NCI-H2171 treated with DMSO at 0.1 percent for 48 hours (cell line): ENCODE results near the gene ANKRD13A.
"Not testable (repeated sequence)": the region's sequence is repeated elsewhere in the genome, so short reads cannot be mapped to it uniquely, and the experiment has no call there.

Experiments used
- DNase-seq: peaks from one replicate; lab custom pipeline; 2025; lab: John Stamatoyannopoulos, UW

Gene ANKRD13A

DNA sequence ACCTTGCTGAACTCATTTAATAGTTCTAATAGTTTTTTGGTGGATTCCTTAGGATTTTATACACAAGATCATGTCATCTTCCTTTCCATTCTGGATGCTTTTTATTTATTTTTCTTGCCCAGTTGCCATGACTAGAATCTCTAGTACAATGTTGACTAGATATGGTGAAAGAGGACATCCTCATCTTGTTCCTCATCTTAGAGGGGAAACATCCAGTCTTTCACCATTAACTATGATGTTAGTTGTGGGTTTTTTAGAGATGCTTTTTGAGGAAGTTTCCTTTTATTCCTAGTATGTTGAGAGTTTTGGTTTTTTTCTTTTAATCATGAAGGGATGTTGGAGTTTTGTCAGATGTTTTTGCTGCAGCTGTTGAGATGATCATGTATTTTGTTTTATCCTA is 8.7 kb downstream of the ANKRD13A start:
- no peak for DNase-seq

DNA sequence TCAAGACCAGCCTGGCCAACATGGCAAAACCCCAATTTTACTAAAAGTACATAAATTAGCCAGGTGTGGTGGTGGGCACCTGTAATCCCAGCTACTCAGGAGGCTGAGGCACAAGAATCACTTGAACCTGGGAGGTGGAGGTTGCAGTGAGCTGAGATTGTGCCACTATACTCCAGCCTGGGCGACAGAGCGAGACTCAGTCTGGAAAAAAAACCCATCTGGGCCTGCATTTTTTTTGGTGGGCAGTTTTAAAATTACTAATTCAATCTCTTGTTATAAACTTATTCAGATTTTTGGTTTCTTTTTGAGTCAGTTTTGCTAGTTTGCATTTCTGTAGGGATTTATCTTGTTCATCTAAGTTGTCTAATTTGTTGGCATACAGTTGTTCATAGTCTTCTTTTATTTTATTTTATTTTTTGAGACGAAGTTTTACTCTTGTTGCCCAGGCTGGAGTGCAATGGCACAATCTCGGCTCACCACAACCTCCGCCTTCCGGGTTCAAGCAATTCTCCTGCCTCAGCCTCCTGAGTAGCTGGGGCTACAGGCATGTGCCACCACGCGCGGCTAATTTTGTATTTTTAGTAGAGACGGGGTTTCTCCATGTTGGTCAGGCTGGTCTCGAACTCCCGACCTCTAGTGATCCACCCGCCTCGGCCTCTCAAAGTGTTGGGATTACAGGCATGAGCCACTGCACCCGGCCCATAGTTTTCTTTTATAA is 9.6 kb downstream of the ANKRD13A start:
- not testable (repeated sequence) for DNase-seq

DNA sequence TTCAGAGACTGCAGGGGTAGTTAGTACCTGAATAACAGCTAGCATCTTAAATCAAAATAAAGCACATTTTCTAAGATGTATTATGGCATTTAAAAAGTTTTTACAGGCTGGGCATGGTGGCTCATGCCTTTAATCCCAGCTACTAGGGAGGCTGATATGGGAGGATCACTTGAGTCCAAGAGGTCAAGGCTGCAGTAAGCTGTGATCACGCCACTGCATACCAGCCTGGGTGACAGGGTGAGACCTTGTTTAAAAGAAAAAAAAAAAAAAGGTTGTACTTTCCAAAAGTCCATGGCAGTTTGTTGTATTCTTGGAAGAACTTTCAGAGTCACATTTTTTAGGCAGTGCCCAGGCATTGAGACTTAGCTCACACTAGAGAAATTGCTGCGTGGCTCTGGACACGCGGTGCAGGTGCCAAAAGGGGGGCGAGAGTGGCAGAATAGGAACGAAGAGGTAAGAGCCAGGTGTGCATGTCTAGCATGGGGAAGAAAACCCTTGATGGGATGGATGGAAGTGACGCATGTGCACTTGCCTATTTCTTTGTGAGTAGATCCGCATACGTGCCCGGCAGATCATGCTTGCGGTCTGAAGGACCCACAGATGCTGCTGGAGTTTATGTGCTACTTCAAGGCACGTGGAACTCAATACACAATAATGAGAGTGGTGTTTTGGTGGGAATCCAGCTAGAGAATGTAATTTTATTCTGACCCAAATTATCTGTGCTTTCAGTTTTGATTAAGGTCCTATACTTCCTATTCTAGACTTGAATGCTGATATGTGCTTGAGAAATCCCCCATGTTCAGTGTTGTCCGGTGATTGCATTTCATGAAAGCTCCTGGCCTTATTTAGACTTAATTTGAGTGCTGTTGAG is 11.9 kb downstream of the ANKRD13A start:
- no peak for DNase-seq

DNA sequence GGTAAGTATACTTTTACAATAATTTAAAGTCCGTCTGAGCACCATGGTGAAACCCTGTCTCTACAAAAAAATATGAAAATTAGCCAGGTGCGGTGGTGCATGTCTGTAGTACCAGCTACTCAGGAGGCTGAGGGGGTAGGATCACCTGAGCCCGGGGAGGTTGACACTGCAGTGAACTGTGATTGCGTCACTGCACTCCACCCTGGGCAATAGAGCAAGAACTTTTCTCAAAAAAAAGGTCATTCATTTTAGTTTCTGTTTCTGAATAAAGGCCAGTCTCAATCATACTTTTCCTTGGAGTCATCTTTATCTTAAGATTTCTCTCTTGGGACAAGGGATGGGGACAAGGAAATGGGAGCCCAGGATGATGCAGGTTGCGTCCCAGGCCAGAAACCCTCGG is 12.9 kb downstream of the ANKRD13A start:
- DNase-seq, result no peak

DNA sequence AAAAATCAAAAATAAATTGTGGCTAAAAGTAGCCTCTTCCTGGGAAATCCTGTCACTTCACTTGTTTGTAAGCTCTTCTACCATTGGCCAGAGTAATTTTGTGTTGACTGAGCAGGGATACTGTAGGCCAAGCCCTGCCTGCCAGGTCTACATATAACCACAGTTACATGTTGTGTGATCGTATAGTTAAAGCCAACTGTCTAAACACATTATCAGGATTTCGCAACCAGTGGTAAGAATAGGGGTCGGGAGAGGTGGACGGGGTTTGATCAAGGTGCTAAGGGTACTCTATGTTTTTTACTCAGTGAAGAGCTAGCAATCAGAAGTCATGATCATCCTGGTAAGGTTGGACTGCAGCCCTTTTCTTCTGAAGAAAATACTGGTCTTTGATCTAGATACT is 13.4 kb downstream of the ANKRD13A start:
- no peak for DNase-seq

DNA sequence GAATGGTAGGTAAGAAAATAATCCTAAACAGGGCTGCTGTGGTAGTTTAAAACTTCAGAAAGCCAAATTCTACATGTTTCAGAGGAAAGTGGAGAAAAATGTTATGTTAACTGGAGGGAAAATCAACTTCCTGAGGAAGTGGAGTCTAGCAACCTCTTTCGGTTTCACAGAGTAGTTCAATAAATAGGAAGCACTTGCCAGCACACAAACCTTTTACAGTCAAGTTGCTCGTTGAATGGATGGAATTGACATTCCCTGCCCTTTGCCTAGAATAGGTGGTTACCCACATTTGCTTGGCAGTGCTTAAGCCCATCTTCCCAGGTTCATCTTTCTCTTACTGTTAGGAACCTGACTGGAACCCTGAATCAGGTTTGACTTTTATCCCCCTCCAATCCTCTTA is 15.9 kb downstream of the ANKRD13A start:
- DNase-seq, result no peak

DNA sequence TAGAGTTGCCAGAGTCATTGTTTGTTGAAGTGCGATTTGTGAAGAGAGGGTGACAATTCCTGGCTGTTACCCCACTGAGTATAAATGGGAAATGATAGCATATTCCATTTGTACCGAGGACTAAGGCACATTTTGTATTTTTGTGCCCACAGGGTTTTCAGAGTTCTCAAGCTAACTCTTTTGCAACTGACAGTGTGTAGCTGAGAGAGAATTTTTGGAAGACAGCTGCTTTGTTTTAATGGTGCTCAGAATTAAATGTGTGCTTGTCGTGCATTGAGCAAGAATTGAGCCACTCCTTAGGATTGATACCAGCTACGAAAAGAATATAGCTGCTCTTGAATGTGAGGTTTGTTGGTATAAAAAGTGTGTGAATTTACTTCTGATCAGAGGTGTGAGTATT is 21.7 kb downstream of the ANKRD13A start:
- DNase-seq, result no peak

DNA sequence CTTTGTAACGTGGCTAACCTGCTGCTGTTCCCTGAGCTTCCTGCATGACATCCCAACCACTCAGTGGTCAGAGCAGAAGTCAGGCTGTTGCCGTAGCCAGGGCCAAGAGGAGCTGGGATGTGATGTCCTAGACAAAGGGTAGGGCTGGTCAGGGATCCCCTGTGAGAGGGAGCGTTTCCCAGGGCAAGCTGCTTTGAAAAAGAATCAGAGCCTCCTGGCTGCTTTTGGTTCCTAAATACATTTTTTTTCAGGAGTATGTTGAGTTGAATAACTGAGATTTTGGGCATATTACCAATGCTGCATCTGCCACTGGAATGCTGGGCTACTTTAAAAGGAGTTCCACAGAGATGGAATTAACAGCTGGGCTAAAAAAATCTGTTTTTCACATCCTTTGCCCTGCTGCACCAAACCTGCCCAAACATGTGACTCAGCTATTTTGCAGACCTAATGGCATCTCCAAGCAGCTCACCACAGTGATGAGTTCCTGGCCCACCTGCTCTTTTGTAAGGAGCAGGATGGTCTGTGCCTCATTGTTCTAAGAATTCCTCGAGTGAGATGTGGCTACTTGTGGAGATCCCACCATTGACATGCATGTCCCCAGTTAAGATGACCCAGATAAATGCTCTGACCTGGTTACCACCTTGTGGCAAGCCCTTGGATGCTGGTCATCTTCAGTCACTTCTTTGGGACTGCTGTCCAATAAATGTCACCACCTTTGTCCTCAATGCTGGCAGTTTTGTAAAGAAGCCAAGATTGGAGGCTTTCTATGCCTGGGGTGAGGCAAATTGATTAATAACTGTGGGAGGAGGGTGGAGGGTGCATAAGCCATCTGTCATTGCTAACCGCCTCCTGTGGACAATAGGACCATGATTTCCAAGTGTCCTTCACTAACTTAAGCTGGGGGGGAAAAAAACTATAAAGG is 24.1 kb downstream of the ANKRD13A start:
- peak; percentile 90 for DNase-seq

DNA sequence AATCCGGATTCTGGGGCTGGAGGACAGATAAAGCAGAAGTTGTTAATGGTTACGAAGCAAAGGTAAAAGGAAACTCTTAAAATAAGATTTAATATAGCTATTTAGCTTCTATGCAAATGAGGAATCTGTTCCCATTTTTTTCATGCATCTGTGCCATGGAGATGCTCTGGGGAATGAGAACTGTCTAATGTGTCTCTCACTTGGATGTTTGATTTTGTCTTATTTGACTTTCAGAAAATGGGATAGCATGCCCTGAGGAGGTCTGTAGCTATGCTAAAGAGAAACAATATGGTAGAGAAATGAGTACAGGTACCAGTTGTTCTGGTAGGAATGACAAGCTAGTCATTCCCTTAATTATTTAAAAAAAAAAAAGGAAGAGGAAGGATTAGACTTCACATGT is 24.8 kb downstream of the ANKRD13A start:
- DNase-seq, result peak; percentile 35

DNA sequence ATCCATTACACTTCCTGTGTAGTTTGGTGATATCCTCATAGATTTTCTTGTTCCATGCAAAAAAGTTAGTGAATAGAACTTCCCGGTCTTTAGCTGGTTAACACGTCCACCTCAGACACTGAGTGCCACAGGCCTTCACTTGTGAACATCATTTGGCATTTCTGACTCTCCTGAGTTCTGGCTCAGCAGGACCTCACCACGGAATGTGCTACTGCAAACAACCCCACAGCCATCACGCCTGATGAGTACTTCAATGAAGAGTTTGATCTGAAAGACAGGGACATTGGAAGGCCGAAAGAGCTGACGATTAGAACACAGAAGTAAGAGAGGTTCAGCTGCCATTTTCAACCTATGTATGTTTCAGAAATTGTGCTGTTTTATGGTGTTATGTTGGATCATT is 29.1 kb downstream of the ANKRD13A start:
- no peak for DNase-seq

DNA sequence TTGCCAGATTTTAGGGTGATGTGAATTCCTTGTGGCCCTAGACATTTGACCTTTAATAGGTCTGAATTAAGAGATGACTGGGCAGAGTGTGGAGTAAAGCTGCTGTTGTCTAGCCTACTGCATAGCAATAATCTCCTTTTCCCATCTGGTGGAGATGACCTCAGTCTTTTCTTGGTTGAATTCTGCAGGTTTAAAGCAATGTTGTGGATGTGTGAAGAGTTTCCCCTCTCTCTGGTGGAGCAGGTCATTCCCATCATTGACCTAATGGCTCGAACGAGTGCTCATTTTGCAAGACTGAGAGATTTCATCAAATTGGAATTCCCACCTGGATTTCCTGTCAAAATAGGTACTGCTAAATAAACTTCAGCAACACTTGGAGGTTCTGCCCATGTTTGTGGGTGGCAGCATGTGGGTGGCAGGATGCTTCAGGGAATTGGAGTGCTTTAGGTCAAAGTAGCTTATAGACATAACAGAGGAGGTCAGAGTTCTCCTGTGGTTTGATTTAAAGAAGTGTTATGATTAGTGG is 30.1 kb downstream of the ANKRD13A start:
- no peak for DNase-seq

DNA sequence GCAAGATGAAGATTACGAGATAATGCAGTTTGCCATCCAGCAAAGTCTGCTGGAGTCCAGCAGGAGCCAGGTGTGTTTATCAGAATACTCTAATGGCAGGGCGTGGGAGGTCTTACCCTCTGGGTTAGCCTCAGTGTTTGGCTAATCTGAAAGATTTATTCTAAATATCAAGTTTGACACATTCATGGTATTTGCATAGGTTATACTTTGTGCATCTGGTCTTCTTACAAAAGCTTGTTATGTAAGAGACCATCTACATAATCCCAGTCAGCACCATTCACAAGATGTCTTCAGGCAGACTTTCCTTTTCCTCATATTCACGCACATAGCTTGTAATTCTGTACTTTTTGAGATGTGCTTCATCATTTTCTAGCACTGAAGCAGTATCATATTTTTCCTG is 34.7 kb downstream of the ANKRD13A start:
- no peak for DNase-seq

DNA sequence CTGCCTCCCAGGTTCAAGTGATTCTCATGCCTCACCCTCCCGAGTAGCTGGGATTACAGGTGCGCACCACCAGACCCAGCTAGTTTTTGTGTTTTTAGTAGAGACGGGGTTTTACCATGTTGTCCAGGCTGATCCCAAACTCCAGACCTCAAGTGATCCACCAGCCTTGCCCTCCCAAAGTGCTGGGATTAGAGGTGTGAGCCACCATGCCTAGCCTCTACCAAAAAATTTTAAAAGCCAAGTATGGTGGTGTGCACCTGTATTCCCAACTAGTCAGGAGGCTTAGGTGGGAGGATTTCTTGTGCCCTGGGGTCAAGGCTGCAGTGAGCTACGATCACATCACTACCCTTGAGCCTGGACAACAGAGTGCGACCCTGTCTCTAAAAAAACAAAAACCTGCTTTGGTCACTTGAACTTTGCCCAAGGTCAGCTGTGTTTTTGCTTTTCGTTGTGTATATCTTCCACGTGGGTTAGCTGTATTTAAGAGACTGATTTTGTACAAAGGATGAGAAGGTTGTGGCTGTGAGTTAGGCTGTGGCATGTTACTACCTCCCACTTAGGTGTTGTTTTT is 36.4 kb downstream of the ANKRD13A start:
- DNase-seq, result no peak

DNA sequence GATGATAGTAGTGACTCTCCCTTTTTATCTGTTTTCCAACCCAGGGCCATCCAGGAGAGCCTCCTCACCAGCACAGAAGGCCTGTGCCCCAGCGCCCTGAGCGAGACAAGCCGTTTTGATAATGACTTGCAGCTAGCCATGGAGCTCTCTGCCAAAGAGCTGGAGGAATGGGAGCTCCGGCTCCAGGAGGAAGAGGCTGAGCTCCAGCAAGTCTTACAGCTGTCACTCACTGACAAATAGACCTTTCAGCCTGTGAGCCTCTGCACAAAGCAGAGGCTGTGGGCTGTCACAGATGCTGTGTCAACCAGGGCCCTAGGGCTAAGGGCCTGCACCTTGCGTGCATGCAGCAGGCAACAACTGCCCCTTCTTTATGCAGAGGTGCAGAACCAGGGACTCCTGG is 38.1 kb downstream of the ANKRD13A start:
- no peak for DNase-seq

DNA sequence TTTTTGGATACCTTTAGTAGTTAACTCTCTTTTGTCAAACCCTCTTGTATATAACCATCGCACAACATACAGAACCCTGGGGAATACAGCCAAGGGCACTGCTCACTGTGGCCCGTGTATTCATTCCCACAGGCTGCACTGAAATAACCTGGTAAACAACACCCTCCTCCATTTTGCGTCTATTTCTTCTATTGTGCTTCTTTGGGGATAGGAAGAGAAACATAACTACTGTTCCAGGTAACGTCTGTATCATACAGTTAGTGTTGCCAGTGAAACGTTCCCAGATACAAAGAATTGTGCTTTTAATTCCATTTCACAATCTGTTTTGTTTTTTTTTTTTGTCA is 39.5 kb downstream of the ANKRD13A start:
- DNase-seq, result no peak

DNA sequence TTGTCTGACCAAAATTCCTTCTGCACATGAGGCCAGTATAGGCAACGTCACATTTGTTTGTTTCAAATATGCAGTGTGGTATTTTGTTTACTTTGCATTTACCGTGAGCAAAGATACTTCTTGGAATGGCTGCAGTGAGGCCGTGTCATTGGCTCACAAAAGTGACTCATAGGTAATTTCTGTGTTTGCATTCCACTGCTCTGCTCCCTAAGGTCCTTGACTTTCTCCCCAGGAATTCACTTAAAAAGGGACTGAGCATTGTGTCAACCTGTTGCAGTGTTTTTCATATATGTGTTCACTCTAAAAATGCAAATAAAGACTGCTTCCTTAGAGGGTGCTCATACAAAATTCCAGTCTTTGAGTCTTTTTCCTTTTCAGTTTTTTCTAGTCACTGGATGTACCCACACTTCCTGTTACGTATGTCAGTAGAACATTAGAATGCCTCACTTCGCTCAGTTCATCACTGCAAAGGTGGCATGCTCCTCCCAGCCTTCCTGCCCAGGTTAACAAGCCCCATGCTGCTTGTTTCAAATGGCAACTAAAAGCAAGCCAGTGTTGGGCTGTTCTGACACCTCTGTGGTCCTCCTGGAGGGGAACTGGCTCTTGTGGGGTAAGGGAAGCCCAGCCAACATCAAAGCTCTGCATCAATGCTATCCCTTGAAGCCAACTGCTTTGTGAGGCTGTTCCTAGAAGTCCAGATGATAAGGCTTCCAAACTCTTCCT is 40.0 kb downstream of the ANKRD13A start:
- DNase-seq, result no peak

DNA sequence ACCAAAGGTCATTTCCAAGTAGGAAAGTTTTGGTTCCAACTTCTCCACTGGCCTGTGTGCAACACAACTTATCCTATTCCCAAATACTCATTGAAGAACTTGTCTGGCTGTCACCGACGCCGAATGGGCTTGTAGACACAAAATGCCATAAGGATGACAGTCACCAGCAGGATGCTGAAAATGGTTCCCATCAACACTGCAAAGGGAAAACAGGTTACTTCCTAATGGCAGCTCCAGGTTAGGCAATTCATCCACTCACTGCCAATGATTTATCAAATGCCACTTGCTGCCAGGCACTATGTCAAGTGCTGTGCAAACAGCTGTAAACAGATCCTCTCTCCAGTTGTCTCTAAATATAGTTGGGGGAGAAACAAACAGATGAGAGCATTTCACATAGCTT is 43.0 kb downstream of the ANKRD13A start:
- no peak for DNase-seq

DNA sequence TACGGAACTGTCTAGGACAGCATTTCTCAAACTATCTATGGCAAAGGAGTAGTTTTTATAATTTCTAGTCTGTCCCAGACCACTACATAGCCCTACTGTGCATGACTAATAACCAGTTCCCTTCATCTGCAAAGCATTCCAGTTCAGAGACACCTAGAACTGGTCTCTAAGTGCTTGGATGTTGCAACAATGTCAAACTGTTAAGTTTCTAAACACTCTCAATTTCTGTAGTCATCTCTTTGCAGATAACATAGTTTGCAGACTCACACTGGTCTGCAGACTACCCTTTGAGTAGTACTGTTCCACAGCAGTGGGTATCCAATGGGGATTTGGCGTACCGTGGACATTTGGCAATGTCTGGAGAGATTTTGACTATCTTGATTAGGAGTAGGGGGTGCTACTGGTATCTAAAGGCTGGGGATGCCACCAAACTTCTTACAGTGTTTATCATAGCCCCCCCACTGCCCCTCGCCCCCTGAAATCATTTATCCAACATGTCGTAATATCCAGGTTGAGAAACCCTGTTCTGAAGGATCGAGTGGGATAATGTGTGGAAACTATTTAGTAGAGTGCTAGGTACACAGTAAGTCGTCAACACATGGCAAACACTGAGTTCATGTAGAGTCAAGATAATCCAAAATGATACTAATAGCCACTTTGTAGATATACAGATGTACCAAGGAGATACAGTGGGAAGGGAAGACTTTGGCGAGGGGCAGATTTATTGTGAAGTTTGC is 47.4 kb downstream of the ANKRD13A start:
- DNase-seq, result no peak

DNA sequence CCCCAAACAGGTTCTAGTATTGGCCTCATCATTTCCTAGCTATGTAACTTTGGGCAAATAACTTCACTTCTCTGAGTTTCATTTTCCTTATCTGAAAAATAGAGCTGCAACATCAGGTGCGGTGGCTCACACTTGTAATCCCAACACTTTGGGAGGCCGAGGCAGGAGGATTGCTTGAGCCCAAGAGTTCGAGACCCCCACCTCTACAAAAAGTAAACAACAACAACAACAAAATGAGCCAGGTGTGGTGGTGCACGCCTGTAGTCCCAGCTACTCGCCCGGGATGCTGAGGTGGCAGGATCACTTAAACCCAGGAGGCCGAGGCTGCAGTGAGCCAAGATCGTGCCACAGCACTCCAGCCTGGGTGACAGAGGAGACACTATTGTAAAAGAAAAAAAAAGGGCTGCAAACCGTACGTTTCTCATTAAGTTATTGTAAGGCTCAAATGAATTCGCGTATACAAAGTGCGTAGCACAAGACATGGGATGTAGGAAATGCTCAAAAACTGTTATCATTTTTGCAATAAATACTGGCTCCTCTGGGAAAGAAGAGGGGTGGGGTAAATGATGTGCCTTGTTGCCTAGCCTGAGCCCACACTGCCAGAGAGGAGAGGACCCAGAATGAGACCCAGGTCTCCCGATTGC is 48.2 kb downstream of the ANKRD13A start:
- no peak for DNase-seq
